Tibial nerve (tissue), 3 donors: Measurements from ENCODE around the gene GRK2.

Experiments
- POLR2A ChIP-seq, 2 donors: fragments of 450-650 bp; IDR thresholded peaks; one replicate each; pipeline ENCODE4 v1.6.1; 2017; ENCODE audit warnings: antibody characterized with exemption in 2 of 2, mild to moderate bottlenecking in 2 of 2, moderate library complexity in 2 of 2
- TF ChIP-seq, protein P1 (sequence below), 5 experiments: fragments of 200-600 bp in 3 of 5; fragments of 450-650 bp in 2 of 5; sonication (generic) in 3 of 5; IDR thresholded peaks; one replicate each; pipeline ENCODE4 v1.5.1; 2016 to 2019; ENCODE audit warnings: antibody characterized with exemption in 5 of 5, mild to moderate bottlenecking in 3 of 5, moderate library complexity in 2 of 5

DNA sequence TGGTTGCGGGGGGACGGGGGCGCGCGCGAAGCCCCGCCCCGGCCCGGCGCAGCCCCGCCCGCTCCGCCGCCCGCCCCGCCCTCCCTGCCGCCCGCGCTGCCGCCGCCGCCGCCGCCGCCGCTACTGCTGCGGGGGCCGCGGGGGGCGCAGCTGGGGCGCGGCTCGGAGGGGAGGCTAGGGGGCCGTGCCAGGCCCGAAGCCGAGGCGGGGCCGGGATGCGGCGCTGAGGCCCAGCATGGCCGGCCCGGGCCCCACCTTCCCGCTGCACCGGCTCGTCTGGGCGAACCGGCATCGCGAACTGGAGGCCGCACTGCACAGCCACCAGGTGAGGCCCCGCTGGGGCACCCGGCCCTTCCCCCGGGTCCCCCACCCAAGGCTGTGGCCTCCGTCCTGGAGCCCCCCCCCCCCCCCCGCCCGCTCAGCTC, 23.0 kb downstream of the GRK2 start, which contains the start of gene ANKRD13D:
- TF ChIP-seq, protein P1, sequence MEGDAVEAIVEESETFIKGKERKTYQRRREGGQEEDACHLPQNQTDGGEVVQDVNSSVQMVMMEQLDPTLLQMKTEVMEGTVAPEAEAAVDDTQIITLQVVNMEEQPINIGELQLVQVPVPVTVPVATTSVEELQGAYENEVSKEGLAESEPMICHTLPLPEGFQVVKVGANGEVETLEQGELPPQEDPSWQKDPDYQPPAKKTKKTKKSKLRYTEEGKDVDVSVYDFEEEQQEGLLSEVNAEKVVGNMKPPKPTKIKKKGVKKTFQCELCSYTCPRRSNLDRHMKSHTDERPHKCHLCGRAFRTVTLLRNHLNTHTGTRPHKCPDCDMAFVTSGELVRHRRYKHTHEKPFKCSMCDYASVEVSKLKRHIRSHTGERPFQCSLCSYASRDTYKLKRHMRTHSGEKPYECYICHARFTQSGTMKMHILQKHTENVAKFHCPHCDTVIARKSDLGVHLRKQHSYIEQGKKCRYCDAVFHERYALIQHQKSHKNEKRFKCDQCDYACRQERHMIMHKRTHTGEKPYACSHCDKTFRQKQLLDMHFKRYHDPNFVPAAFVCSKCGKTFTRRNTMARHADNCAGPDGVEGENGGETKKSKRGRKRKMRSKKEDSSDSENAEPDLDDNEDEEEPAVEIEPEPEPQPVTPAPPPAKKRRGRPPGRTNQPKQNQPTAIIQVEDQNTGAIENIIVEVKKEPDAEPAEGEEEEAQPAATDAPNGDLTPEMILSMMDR (IDR thresholded peaks at IDR 0.05) = no peak
- TF ChIP-seq POLR2A (IDR thresholded peaks at IDR 0.05) = no peak
